Activated CD8-positive, alpha-beta memory T cell treated with anti-CD3 and anti-CD28 coated beads, Interleukin-2, amount 50 U/mL, for 1 hour (primary cell): ENCODE data around the gene HSPB3.
"Not testable (repeated sequence)": the region's sequence is repeated elsewhere in the genome, so short reads cannot be mapped to it uniquely, and the experiment has no call there.

Experiments
- DNase-seq: peaks from one replicate; pipeline ENCODE4 v3.0.0-alpha.2; 2020; ENCODE audit errors: extremely low read depth

Gene HSPB3, protein sequence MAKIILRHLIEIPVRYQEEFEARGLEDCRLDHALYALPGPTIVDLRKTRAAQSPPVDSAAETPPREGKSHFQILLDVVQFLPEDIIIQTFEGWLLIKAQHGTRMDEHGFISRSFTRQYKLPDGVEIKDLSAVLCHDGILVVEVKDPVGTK

DNA sequence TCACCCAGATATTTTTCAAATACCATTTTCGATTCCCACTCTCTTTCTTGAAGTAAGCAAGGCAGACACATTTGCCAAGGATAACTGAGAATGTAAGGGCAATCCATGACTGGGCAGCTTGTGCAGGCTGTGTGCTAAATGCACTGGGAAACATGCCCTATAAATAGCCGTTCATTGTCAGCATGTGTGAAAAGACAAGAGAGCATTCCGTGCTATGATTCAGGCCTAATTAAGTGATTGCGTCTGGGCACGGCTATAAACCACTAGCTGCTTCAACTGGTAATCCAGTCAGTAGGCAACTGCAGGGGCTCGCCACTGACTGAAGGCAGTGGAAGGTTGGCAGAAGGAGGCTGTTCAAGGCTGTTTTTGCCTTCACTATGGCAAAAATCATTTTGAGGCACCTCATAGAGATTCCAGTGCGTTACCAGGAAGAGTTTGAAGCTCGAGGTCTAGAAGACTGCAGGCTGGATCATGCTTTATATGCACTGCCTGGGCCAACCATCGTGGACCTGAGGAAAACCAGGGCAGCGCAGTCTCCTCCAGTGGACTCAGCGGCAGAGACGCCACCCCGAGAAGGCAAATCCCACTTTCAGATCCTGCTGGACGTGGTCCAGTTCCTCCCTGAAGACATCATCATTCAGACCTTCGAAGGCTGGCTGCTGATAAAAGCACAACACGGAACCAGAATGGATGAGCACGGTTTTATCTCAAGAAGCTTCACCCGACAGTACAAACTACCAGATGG is at the start of gene HSPB3:
TSS of gene HSPB3 (plus strand) at position 287 of the 745 bp plus-strand sequence. CDS start at position 378, 91 bp downstream.
- no peak for DNase-seq

DNA sequence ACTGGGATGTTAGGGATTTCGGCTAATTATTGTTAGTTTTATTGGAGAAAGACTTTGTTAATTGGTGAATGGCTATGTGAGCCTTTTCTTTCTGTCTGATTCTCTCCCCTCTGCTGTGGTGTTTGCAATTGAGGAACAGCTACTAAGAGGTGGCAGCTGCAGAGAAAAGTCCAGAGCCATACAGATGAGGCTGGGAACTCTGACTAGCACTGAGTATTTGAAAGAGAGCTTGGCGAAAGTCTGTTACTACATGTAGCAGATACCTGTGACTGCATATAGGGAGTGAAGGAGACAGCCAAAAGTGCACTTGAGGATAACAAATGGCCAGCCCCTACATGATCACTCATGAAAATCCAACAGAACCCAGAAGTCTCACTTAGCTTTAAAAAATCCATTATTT is 44.3 kb upstream of the HSPB3 start:
- DNase-seq, result no peak

DNA sequence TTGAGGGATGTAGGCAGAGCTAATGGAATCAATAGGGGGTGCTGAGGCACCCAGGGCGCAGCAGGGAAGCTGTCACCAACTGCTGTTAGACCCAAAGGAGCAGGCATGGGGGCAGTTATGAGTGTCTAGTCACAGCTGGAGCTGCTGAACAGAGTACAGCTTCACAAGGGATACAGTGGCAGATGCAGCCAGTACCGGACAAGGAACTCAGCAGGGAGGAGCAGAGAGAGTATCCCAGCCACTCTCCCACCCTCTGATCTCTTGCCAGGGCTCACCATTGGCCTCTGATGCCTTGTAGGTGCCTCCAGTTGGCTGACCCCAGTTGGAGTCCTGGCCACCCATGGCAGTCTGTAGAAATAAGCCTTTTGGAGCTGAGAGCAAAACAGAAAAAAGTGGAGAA is 42.6 kb upstream of the HSPB3 start:
- no peak for DNase-seq

DNA sequence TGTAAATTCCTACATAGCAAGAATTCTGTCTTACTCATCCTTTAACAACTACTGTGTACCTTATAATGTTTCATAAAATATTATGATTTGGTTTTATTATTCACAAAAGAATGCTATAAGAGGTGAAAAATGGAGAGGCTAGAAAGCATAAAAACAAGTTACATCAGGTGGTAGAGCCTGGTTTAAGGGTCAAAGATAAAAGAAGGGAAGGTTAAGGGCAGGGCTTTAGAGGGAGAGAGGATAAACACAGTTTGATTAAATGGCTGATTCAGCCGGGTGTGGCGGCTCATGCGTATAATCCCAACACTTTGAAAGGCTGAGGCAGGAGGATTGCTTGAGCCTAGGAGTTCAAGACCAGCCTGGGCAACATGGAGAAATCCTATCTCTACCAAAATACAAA is 40.4 kb upstream of the HSPB3 start:
- no peak for DNase-seq

DNA sequence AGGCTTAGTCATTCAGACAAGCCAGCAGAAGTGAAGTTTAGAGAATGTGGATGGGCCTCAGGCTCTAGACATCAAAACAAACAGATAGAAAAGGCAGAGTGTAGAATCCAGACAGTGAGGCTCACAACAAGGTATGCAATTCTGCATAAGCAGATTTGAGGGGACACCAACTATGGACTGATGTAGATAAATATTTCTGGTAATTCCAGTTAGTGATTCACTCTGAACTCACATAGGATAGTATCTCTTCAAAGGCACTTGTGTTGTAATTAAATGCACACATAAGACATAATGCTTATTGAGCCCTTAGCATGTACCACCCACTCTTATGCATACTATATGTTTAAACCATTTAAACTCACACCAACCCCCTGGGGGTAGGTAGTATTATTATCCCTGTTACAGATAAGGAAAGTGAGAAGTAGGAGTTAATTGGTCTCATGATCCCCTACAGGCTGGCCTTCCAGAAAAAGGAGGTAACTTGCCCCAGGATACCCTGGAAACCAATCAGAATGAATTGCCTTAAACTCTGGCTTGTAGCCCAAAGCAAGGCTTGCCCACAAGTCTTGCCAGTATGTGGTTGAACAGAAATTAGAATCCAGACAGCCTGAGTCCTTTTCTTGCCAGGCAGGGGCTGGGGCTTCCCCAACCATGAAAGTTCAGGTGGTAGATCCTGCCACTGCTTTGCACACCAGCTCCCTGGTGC is 39.5 kb upstream of the HSPB3 start:
- no peak for DNase-seq

DNA sequence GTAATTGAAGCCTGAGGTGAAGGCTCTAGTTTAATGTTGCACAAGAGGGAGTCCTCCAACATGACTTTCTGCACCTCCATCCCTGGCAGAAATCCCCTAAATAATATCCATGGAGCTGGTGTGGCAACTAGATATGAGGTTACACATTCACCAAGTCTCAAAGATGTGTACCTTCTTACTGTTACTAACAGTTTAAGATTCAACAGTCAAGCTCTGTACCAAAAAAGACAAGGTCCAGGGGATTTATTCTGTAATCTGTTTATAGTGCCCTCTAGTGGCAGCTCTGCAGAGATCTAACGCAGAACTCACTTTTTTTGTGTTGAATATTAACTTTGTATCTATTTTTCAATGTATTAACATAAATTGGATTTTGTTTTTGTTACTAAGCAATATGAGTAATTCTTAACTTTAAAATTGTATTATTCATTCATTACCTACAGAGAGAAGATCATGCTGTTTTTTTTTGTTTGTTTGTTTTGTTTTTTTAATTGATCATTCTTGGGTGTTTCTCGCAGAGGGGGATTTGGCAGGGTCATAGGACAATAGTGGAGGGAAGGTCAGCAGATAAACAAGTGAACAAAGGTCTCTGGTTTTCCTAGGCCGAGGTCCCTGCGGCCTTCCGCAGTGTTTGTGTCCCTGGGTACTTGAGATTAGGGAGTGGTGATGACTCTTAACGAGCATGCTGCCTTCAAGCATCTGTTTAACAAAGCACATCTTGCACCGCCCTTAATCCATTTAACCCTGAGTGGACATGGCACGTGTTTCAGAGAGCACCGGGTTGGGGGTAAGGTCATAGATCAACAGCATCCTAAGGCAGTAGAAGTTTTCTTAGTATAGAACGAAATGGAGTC is 35.7 kb upstream of the HSPB3 start:
- not testable (repeated sequence) for DNase-seq

DNA sequence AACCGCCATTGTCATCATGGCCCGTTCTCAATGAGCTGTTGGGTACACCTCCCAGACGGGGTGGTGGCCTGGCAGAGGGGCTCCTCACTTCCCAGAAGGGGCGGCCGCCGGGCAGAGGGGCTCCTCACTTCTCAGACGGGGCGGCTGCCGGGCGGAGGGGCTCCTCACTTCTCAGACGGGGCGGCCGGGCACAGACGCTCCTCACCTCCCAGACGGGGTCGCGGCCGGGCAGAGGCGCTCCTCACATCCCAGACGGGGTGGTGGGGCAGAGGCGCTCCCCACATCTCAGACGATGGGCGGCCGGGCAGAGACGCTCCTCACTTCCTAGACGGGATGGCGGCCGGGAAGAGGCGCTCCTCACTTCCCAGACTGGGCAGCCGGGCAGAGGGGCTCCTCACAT is 35.0 kb upstream of the HSPB3 start:
- DNase-seq, result not testable (repeated sequence)

DNA sequence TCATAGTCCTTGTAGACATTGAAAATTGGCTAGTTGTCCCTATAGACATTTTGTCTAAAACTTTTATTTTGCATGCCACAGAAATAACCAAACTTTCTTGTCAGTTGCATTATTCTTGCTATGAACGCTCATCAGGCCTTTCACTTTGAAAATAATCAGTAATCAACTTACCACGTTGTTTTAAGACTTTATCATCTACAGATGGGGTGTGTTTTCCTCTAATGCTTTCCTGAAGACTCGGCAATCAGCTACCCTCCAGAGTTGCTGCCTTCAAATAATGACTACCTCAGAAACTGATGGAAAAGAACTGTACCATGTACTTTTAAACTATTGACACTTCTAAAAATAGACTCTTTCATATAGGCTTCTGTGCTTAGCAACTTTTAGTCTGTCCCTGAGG is 33.5 kb upstream of the HSPB3 start:
- no peak for DNase-seq

DNA sequence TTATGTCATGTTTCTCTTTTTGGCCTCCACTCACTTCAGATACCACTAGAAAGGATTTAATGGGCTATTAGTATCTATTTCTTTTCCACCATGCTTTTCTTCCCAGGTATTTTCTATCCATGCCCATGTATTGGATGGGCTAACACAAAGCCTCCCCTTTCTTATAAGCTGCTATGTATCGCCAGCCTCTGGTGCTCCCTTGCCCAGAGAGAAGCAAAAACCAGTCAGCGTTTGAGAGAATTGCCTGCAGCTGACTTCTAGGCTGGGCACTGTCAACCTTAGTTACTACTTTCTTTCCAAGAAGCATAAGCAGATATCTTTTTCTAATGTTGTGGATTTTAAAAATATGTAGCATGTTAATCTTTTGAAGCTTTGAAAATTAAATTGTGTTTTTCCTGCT is 30.2 kb upstream of the HSPB3 start:
- no peak for DNase-seq

DNA sequence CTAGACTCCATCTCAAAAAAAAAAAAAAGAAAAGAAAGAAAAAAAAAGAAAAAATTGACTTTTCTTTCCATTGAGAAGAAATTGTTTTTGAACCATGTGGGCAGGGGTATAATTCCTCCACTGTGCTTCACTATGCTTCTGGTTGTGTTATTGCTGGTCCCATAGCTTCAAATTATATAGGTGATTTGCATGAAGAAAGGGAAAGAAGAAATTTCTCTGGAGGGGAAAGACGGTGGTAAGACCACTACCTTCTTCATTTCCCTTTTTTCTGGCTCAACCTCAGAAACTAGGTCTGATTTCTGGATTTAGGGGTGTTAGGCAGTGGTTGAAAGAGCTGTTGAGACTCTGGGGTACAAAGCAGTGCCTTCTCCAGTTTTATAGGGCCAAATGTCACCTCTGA is 29.3 kb upstream of the HSPB3 start:
- DNase-seq, result no peak

DNA sequence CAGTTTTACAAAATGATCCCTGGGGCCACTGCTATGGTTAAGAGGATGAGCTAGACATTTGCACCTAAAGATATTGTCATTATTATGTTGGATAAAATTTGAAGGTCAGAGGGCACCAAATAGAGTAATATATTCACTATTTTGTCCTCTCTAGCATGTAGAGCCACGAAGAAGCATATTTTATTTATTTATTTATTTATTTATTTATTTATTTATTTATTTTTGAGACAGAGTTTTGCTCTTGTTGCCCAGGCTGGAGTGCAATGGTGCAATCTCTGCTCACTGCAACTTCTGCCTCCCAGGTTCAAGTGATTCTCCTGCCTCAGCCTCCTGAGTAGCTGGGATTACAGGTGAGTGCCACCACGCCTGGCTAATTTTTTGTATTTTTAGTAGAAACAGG is 20.8 kb upstream of the HSPB3 start:
- not testable (repeated sequence) for DNase-seq

DNA sequence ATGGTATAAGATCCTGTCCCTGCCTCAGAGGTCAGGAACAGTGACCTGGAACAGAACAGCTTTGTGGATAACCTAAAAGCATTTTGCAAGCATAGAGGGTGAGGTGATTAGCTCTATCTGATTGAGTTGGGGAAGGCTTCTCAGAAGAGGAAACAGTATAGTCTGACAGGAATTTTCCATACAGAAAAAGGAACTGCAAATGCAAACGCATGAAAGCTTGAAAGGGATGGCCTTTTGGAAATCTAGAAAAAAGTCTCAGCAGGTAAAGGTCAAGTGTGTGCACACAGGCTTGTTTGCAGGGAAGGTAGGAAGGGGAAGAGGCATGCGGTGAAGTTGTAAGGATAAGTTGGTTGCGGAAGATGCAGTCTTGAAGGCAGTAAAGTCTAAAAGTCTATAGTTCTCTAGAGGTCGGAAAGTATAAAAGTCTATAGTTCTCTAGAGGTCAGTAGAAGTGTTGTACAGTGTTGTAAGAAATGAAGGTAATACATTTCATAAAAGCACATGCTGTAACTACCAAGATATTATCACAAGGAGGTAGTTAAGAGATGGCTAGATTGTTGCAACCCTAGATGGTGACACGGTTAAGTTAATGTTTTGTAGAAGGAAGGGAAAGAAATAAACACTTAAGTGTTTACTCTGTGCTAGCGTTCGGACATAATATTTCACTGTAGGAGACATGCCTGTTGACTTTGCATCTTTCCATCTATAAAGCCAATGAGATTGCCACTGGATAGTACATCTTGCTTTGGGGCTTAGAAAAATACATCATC is 16.7 kb upstream of the HSPB3 start:
- DNase-seq, result no peak

DNA sequence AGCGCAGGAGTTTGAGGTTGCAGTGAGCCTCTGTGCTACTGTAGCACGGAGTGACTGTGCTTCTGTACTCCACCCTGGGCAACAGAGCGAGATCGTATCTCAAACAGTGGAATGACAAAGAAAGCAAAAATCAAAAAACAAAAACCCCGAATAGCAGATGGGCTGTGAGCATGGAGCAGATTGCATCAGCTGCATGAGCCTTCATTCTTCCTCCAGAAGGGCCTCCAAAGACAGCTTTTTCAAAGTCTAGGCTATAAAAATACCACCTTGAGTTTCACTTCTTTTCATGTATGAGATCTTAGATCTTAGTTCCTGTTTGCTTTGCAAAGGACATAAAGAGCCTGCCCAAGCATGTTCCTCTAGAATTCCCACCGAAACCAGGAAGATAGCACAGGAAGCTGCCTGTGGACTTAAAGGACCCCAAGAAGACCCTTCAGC is 15.0 kb upstream of the HSPB3 start:
- DNase-seq, result no peak

DNA sequence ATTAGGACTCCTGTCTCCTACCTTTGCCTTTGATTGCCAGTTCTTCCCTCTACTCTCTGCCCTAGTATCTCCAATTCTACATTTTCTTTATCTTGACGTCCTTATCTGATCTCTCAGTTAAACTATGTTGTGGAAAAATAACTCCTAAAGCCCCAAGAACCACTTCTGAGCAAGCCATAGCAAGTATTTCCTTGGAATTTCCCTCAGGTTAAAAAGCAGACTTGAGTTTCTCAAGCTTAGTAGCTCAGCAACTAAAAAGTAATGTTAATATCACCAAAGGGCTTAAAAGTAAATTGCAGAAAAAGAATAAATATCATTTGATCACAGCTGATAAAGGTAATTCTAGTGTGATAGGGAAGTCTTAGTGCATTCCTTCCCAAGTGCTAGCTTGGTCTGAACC is 13.2 kb upstream of the HSPB3 start:
- no peak for DNase-seq

DNA sequence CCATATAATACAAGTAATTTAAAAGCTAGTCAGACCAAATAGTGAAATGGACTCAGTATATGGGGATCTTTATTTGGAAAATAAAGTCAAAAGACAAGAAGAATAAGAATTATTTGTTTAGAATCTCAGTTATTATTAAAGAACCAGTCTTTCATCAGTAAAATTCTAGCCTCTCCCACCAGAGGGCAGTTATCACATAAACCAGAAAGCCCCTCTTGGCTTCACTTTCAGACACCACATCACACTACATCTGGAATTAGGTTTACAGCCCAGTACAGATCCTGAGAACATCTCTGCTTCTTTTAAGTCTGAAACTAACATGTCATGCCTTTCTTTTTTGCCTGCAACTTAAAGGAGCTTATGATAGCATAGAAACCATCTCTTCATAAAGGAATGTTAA is 12.2 kb upstream of the HSPB3 start:
- no peak for DNase-seq

DNA sequence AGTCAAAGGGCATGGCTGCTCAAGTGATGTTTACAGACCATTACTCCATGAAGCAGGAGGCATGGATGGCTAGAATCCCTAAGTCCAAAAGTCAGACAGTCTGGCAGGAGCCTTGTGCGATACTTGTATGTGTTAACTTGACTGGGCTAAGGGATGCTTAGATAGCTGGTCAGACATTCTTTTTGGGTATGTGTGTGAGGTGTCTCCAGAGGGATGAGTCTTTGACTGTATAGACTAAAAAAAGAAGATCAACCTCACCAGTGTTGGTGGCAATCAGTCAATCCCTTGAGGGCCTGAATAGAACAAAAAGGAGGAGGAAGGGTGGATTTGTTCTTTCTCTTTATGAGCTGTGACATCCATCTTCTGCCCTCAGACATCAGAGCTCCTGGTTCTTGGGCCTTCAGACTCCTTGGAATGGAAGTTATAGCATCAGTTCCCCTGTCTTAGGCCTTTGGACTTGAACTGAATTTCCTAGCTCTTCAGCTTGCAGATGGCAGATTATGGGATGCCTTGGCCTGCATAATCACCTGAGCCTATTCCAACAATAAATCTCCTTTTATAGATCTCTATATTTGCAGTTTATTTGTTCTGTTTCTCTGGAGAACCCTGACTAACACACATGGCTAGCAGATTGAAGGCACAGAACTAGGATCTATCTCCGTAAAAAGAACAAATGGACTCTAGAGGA is 9.7 kb upstream of the HSPB3 start:
- no peak for DNase-seq

DNA sequence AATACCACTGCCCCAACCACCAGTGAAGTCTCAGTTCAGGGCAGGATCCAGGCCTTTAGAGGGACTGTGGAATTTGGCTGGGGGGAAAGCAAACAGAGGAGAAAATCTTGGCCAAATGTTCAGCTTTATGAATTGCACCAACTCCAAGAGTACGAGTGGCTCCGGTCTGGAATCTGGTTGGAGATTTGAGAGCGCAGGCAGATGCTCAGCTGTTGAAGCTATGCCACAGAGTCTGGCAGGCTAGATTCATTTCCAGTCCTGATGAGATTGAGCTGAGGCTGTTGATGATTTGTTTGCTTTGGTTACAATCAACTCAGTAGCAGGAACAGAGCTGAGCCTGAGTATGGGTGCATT is 9.1 kb upstream of the HSPB3 start:
- DNase-seq, result no peak

DNA sequence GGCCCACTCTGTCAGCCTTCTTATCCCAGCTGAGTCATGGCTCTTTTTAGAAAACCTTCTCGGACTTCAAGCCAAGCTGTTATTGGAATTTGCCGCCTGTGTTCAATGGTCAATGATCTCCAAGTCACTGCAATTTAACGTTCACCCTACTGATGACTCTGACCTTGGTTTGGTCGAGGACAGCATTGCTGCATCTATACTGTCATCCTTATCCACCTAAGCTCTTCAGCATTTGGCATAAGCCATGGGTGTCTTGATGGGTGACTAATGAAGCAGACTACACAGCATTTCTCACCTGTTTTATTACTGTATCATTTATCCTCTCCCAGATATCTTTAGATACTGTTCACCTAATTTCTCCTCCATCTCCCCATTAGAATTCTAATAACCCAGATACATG is 5.6 kb upstream of the HSPB3 start:
- DNase-seq, result no peak

DNA sequence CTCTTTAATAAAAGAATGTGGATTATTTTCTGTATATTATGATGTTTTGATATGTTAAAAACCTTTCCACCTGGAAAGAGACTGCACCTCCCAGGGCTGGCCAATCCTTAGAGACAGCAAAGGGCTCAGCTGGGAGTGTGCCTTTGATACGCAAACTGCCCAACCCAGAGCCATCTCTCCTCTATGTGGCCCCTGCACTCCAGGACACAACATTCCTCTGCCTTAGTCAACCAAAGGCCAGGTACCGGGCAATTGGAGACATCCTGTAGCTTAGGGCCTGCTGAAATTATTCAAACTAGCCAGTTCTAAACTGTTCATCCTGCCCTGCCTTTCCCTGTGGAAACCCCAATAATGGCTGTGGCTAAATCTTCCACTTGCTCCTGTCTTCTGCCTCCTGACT is 5.0 kb upstream of the HSPB3 start:
- no peak for DNase-seq

DNA sequence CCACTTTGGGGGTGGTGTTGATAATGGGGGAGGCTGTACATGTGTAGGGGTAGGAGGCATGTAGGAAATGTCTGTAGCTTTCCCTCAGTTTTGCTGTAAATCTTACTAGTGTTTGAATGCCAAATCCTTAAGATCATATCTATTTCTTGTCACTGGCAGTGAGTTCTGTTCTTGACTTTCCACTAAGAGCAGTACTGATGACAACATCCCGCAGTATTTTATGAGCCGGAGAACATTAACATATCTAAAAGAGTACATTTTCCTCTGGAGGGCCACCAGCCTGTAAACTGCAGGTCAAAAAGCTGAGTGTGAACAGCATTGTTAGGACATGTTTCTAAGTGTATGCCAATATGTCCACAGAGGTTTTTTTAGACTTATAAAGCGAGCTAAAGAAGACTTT is 2.5 kb upstream of the HSPB3 start:
- no peak for DNase-seq

DNA sequence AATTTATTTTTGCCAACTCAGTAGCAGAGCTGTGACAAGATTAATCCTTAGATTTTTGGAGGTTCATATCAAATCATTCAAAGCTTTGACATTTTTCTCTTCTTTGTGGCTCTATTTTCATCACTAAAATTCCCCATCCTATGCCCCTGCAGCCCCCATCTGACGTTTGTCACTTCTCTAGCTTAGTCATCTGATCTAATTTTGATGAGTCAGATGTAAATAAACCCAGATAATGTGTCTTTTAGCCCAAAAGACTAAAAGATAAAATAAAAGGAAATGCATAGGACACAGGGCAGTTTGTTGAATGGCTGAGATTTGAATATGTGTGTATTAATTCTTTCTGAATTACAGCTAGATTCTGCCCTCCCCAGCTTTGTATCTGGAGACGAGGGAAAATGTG is 897 bp upstream of the HSPB3 start:
- DNase-seq, result no peak
